HepG2 (cell line): ENCODE measurements around the gene NUP214.

ENCODE experiments used
- IRF2 ChIP-seq: IDR thresholded peaks from 2 replicates; pipeline ENCODE4 v1.6.1; 2018; ENCODE audit warnings: missing genetic modification reagents, missing compliant biosample characterization
- ZBTB7A ChIP-seq: sonication (generic); formaldehyde crosslinking; IDR thresholded peaks from 2 replicates; pipeline ENCODE4 v1.8.0; 2022; ENCODE audit warnings: mild to moderate bottlenecking, missing genetic modification reagents

DNA sequence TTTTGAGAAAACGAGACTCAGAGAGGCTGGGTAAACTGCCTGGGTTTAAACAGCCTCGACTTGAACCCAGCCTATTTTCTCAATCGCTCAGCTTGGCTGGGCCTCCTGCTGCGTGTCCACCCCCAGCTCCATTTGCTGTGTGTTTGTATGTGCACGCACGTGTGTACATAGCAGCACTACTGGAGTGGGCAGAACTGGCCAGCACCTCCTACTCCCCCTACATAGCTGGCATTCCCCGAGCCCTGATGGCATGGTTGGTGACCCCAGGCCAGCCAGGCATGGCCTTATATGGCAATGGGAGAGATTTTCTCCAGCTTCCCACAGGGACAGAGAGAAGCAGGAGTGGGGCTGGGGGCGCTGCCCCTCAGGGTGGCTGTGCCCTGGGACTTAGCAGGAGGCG lies 24.9 kb upstream of the NUP214 start:
- TF ChIP-seq IRF2, result no peak
- TF ChIP-seq ZBTB7A, result no peak
